ENCODE data around the gene DIO1. TPM values are rescaled to one million over a fixed set of nuclear protein-coding genes. Genes with fewer than 3 reads are reported as not detected.

Gene DIO1
- total RNA-seq, 1 experiment from 2014 or later, result not detected

DNA sequence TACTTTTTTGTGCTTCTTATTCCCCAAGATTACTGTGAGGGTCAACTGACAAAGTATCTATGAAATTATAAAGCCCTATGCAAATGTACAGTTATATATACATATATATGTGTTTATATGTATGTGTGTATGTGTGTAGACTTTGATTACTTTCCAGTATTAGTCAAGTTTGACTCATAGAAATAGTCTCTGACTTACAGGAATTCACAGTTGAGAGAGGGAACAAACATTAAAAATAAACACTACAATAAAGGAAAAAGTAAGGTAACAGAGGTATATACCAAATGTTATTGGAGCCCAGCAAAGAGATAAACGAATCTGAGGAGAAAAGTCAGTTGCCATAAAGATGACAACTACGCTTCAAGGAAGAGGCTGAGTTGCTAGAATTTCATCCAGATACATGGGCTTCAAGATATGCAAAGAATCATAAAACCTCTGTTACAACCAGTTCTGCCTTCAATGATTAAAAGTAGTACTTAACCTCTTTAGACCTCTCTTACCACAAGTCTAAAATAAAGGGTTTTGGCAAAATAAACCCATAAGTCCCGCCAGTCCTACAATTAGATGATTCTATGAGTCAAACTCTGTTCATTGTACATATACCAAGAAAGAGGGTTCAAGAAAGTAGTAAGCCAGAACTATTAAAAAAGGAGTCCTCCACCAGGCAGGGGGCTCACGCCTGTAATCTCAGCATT, 44.3 kb downstream of the DIO1 start:
- H3K9me3 Mint-ChIP-seq, result peaks cover 20% of the 10 kb centered on the region
- ATAC-seq (no peak), DNase-seq (ENCODE audit: low spot score) (no peak)
- peaks cover 9% of the 10 kb centered on the region for H3K4me1 Mint-ChIP-seq
- H3K27me3 Mint-ChIP-seq (ENCODE audit: low read depth), result no peaks in the 10 kb centered on the region
- CTCF ChIA-PET, result no interaction called here
- no peak overlapping the region for H3K4me3 Mint-ChIP-seq
- POLR2A ChIA-PET, result no interaction called here
- peaks cover 16% of the 10 kb centered on the region for H3K36me3 Mint-ChIP-seq
- no peak overlapping the region for H3K27ac Mint-ChIP-seq
- TF ChIP-seq FOXJ3 (CRISPR knock-in tag; IDR thresholded peaks at IDR 0.05; ENCODE audit: borderline replicate concordance) (no peak), ZBTB21 (CRISPR knock-in tag; IDR thresholded peaks at IDR 0.05; ENCODE audit: borderline replicate concordance) (no peak), MYBL2 (CRISPR knock-in tag; IDR thresholded peaks at IDR 0.05) (no peak), PRDM15 (CRISPR knock-in tag; IDR thresholded peaks at IDR 0.05) (no peak), NFATC4 (CRISPR knock-in tag; IDR thresholded peaks at IDR 0.05) (no peak), CREB1 (CRISPR knock-in tag; IDR thresholded peaks at IDR 0.05) (no peak), SMAD3 (CRISPR knock-in tag; IDR thresholded peaks at IDR 0.05; ENCODE audit: borderline replicate concordance) (no peak), ATF1 (CRISPR knock-in tag; IDR thresholded peaks at IDR 0.05) (no peak), PRRX2 (CRISPR knock-in tag; IDR thresholded peaks at IDR 0.05) (no peak), E2F5 (CRISPR knock-in tag; IDR thresholded peaks at IDR 0.05) (no peak), ZNF425 (CRISPR knock-in tag; conservative IDR thresholded peaks at IDR 0.05) (no peak)
- TF ChIP-seq, protein P1, sequence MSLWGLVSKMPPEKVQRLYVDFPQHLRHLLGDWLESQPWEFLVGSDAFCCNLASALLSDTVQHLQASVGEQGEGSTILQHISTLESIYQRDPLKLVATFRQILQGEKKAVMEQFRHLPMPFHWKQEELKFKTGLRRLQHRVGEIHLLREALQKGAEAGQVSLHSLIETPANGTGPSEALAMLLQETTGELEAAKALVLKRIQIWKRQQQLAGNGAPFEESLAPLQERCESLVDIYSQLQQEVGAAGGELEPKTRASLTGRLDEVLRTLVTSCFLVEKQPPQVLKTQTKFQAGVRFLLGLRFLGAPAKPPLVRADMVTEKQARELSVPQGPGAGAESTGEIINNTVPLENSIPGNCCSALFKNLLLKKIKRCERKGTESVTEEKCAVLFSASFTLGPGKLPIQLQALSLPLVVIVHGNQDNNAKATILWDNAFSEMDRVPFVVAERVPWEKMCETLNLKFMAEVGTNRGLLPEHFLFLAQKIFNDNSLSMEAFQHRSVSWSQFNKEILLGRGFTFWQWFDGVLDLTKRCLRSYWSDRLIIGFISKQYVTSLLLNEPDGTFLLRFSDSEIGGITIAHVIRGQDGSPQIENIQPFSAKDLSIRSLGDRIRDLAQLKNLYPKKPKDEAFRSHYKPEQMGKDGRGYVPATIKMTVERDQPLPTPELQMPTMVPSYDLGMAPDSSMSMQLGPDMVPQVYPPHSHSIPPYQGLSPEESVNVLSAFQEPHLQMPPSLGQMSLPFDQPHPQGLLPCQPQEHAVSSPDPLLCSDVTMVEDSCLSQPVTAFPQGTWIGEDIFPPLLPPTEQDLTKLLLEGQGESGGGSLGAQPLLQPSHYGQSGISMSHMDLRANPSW (CRISPR knock-in tag; conservative IDR thresholded peaks at IDR 0.05; ENCODE audit: low read depth), result no peak
- TF ChIP-seq, protein P2, sequence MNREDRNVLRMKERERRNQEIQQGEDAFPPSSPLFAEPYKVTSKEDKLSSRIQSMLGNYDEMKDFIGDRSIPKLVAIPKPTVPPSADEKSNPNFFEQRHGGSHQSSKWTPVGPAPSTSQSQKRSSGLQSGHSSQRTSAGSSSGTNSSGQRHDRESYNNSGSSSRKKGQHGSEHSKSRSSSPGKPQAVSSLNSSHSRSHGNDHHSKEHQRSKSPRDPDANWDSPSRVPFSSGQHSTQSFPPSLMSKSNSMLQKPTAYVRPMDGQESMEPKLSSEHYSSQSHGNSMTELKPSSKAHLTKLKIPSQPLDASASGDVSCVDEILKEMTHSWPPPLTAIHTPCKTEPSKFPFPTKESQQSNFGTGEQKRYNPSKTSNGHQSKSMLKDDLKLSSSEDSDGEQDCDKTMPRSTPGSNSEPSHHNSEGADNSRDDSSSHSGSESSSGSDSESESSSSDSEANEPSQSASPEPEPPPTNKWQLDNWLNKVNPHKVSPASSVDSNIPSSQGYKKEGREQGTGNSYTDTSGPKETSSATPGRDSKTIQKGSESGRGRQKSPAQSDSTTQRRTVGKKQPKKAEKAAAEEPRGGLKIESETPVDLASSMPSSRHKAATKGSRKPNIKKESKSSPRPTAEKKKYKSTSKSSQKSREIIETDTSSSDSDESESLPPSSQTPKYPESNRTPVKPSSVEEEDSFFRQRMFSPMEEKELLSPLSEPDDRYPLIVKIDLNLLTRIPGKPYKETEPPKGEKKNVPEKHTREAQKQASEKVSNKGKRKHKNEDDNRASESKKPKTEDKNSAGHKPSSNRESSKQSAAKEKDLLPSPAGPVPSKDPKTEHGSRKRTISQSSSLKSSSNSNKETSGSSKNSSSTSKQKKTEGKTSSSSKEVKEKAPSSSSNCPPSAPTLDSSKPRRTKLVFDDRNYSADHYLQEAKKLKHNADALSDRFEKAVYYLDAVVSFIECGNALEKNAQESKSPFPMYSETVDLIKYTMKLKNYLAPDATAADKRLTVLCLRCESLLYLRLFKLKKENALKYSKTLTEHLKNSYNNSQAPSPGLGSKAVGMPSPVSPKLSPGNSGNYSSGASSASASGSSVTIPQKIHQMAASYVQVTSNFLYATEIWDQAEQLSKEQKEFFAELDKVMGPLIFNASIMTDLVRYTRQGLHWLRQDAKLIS (CRISPR knock-in tag; IDR thresholded peaks at IDR 0.05; ENCODE audit: borderline replicate concordance), result no peak
- TF ChIP-seq, protein P3, sequence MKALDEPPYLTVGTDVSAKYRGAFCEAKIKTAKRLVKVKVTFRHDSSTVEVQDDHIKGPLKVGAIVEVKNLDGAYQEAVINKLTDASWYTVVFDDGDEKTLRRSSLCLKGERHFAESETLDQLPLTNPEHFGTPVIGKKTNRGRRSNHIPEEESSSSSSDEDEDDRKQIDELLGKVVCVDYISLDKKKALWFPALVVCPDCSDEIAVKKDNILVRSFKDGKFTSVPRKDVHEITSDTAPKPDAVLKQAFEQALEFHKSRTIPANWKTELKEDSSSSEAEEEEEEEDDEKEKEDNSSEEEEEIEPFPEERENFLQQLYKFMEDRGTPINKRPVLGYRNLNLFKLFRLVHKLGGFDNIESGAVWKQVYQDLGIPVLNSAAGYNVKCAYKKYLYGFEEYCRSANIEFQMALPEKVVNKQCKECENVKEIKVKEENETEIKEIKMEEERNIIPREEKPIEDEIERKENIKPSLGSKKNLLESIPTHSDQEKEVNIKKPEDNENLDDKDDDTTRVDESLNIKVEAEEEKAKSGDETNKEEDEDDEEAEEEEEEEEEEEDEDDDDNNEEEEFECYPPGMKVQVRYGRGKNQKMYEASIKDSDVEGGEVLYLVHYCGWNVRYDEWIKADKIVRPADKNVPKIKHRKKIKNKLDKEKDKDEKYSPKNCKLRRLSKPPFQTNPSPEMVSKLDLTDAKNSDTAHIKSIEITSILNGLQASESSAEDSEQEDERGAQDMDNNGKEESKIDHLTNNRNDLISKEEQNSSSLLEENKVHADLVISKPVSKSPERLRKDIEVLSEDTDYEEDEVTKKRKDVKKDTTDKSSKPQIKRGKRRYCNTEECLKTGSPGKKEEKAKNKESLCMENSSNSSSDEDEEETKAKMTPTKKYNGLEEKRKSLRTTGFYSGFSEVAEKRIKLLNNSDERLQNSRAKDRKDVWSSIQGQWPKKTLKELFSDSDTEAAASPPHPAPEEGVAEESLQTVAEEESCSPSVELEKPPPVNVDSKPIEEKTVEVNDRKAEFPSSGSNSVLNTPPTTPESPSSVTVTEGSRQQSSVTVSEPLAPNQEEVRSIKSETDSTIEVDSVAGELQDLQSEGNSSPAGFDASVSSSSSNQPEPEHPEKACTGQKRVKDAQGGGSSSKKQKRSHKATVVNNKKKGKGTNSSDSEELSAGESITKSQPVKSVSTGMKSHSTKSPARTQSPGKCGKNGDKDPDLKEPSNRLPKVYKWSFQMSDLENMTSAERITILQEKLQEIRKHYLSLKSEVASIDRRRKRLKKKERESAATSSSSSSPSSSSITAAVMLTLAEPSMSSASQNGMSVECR (CRISPR knock-in tag; IDR thresholded peaks at IDR 0.05; ENCODE audit: borderline replicate concordance), result no peak
- TF ChIP-seq, protein P4, sequence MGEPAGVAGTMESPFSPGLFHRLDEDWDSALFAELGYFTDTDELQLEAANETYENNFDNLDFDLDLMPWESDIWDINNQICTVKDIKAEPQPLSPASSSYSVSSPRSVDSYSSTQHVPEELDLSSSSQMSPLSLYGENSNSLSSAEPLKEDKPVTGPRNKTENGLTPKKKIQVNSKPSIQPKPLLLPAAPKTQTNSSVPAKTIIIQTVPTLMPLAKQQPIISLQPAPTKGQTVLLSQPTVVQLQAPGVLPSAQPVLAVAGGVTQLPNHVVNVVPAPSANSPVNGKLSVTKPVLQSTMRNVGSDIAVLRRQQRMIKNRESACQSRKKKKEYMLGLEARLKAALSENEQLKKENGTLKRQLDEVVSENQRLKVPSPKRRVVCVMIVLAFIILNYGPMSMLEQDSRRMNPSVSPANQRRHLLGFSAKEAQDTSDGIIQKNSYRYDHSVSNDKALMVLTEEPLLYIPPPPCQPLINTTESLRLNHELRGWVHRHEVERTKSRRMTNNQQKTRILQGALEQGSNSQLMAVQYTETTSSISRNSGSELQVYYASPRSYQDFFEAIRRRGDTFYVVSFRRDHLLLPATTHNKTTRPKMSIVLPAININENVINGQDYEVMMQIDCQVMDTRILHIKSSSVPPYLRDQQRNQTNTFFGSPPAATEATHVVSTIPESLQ (CRISPR knock-in tag; IDR thresholded peaks at IDR 0.05), result no peak
